CD4-positive, alpha-beta T cell (primary cell): ENCODE measurements around the gene CLSTN2. TPM values are rescaled to one million over a fixed set of nuclear protein-coding genes. Genes with fewer than 3 reads are reported as not detected.

Experiments used
- ATAC-seq: fragments of 200-7000 bp; cut with Tn5 transposase; one replicate; pipeline ENCODE4 v1.10.0; 2022; ENCODE audit warnings: mild to moderate bottlenecking; ENCODE audit not compliant: poor library complexity
- CTCF ChIA-PET: fragments of 350-600 bp; sonication (Branson Sonifier 250); formaldehyde crosslinking; loops from one replicate; lab custom pipeline; 2021; ENCODE audit warnings: antibody characterized with exemption, inconsistent platforms; lab: Charles Lee
- POLR2A ChIA-PET: fragments of 350-600 bp; sonication (Branson Sonifier 250); formaldehyde crosslinking; loops from one replicate; lab custom pipeline; 2021; ENCODE audit warnings: antibody characterized with exemption, inconsistent platforms; lab: Charles Lee
- DNase-seq, 14 experiments: peaks; one replicate each; pipeline ENCODE4 v3.0.0-alpha.2; 2013 to 2020; ENCODE audit warnings: mixed read lengths in 2 of 14
- H3K27ac ChIP-seq, 2 donors: one replicate each; pipeline versions ENCODE4 v1.5.1 to v1.7.0; 2013; ENCODE audit warnings: low read length in 2 of 2, low read depth in 1 of 2, mild to moderate bottlenecking in 1 of 2
- H3K27me3 ChIP-seq, 2 experiments: 1 replicate in 1 of 2; 2 replicates in 1 of 2; pipeline versions ENCODE4 v1.6.1 to v1.7.0; 2013; ENCODE audit warnings: low read length in 2 of 2, control low read depth in 1 of 2, mild to moderate bottlenecking in 1 of 2, moderate library complexity in 1 of 2; ENCODE audit not compliant: insufficient read depth in 2 of 2, control insufficient read depth in 1 of 2
- H3K36me3 ChIP-seq: one replicate; pipeline ENCODE4 v1.6.1; 2013; ENCODE audit warnings: low read length, control low read depth; ENCODE audit not compliant: insufficient read depth
- H3K4me1 ChIP-seq: one replicate; pipeline ENCODE4 v1.6.1; 2013; ENCODE audit warnings: low read length, control low read depth; ENCODE audit not compliant: insufficient read depth
- H3K4me3 ChIP-seq: one replicate; pipeline ENCODE4 v1.5.1; 2013; ENCODE audit warnings: mild to moderate bottlenecking, low read length, moderate library complexity
- H3K9me3 ChIP-seq, 2 experiments: 1 replicate in 1 of 2; 2 replicates in 1 of 2; pipeline versions ENCODE4 v1.6.1 to v1.7.0; 2013; ENCODE audit warnings: low read length in 2 of 2, mild to moderate bottlenecking in 2 of 2, control low read depth in 1 of 2, moderate library complexity in 1 of 2; ENCODE audit not compliant: control insufficient read depth in 1 of 2, insufficient read depth in 1 of 2
- H3K27ac Mint-ChIP-seq: one replicate; pipeline ENCODE4 v1.8.0; 2020; ENCODE audit warnings: mixed read lengths
- H3K27me3 Mint-ChIP-seq: one replicate; pipeline ENCODE4 v1.8.0; 2021; ENCODE audit warnings: mixed read lengths
- H3K36me3 Mint-ChIP-seq: one replicate; pipeline ENCODE4 v1.8.0; 2021; ENCODE audit warnings: low read depth, mixed read lengths
- H3K4me1 Mint-ChIP-seq: one replicate; pipeline ENCODE4 v1.8.0; 2021; ENCODE audit warnings: low read depth, mixed read lengths
- H3K4me3 Mint-ChIP-seq: one replicate; pipeline ENCODE4 v1.8.0; 2020; ENCODE audit warnings: mild to moderate bottlenecking, mixed read lengths
- H3K9me3 Mint-ChIP-seq: one replicate; pipeline ENCODE4 v1.8.0; 2020; ENCODE audit warnings: mixed read lengths
- intact Hi-C, 2 experiments: fragments of 100-400 bp; cut with DNase I in 1 of 2; cut with micrococcal nuclease in 1 of 2; formaldehyde crosslinking; loops; one replicate each; pipeline versions ENCODE4 v1.15.1 to v1.9.0; 2023 to 2025; cut with DNase I, micrococcal nuclease
- total RNA-seq, 174 experiments: library from RNA in 2 of 174; stranded (reverse) in 2 of 174; gene quantifications; one replicate each; pipeline ENCODE4 v1.2.3 and lab custom pipeline; 2021 to 2026
- TF ChIP-seq, protein P1 (sequence below): fragments of 200-600 bp; IDR thresholded peaks from one replicate; pipeline ENCODE4 v1.8.0; 2022; ENCODE audit warnings: antibody characterized with exemption, mild to moderate bottlenecking

CLSTN2 gene
- total RNA-seq, 2 experiments from 2014 or later, result not detected

DNA sequence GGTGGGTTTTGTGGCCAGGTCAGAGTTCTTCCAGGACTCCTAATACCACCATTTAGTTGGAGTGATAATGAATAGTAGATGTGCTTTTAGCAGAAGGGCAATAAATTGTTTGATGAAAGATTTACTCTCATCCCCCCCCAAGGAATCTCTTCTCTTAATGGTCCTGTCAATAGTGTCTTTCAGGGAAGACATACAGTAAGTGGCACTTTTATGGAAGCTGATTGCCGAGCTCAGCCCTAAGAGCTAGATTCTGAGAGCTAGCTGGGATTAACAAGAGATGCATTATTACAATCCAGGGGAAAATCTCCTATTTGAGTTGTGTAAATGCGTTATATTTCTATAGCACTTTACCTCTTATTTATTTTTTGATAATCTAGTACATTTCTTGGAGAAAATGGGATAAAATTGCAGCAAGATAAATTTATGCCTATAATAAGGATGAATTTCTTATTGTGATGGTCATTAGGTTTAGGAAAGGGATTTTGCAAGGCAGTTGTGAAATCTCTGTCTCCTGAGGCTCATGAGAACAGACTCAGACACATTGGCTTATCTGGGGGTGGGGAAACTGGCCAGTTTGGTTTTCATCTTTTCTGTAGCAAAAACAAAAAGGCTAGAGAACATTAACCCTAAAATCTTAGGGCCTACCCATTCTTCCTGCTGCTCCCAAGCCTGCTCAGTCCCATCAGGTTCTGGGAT lies 41.6 kb upstream of the CLSTN2 start:
- H3K4me1 ChIP-seq, result no peaks in the 10 kb centered on the region
- Mint-ChIP-seq H3K4me1 (no peaks in the 10 kb centered on the region), H3K36me3 (no peaks in the 10 kb centered on the region), H3K4me3 (no peak overlapping the region), H3K27ac (no peak overlapping the region), H3K9me3 (no peaks in the 10 kb centered on the region), H3K27me3 (no peaks in the 10 kb centered on the region)
- no peak overlapping the region for H3K27ac ChIP-seq
- DNase-seq, result no peak
- POLR2A ChIA-PET, result no interaction called here
- TF ChIP-seq, protein P1, sequence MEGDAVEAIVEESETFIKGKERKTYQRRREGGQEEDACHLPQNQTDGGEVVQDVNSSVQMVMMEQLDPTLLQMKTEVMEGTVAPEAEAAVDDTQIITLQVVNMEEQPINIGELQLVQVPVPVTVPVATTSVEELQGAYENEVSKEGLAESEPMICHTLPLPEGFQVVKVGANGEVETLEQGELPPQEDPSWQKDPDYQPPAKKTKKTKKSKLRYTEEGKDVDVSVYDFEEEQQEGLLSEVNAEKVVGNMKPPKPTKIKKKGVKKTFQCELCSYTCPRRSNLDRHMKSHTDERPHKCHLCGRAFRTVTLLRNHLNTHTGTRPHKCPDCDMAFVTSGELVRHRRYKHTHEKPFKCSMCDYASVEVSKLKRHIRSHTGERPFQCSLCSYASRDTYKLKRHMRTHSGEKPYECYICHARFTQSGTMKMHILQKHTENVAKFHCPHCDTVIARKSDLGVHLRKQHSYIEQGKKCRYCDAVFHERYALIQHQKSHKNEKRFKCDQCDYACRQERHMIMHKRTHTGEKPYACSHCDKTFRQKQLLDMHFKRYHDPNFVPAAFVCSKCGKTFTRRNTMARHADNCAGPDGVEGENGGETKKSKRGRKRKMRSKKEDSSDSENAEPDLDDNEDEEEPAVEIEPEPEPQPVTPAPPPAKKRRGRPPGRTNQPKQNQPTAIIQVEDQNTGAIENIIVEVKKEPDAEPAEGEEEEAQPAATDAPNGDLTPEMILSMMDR, result no peak
- intact Hi-C loops, result no loop called here
- H3K4me3 ChIP-seq, result no peak overlapping the region
- H3K27me3 ChIP-seq, result no peaks in the 10 kb centered on the region
- CTCF ChIA-PET, result no interaction called here
- H3K9me3 ChIP-seq, result no peaks in the 10 kb centered on the region
- no peaks in the 10 kb centered on the region for H3K36me3 ChIP-seq
- no peak for ATAC-seq

DNA sequence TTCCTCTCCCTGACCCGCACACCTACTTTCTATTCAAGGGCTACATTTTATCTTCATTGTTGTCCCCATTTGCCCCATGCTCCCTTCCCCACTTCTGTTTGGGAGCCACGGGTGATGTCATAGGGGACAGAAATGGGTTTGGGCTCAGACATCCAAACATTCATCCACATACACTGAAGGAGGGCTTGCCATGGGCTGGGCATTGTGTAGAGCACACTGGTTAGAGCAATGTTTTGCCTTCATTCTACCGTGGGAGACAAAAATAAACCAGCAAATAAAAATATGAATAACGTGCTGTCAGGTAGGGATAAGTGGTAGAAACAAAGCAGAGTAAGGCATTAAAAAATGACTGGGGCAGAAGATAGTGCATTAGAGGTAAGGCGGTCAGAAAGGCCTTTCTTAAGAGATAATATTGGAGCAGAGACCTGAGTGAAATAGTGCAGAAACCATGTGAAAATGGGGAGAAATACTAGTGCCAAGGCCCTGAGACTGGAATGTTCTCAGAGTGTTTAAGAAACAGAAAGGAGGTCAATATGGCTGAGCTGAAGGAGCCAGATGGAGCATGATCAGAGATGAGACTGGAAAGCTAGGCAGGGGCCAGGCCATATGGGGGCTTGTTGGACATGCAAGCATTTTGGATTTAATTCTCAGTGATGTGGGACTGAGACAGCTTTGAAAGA lies 40.9 kb upstream of the CLSTN2 start:
- H3K4me3 Mint-ChIP-seq, result no peak overlapping the region

DNA sequence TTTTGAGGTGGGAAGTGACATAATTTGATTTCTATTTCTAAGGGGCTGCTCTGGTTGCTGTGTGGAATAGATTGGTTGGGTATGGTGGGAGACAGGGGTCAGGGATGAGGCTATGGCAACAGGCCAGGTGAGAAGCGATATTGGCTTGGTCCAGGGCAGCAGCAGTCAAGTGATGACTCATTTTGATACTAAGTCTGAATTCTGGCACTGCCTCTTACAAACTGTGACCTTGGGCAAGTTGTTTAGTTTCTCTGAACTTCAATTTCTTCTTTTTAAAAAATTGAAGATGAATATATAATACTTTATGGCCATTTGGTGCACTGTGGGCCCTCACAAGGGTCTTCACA lies 40.4 kb upstream of the CLSTN2 start:
- ChIA-PET POLR2A (no interaction called here), CTCF (no interaction called here)
- Mint-ChIP-seq H3K9me3 (no peaks in the 10 kb centered on the region), H3K4me1 (no peaks in the 10 kb centered on the region), H3K27ac (no peak overlapping the region), H3K36me3 (no peaks in the 10 kb centered on the region), H3K4me3 (no peak overlapping the region), H3K27me3 (no peaks in the 10 kb centered on the region)
- no peak for ATAC-seq
- Histone ChIP-seq H3K4me3 (no peak overlapping the region), H3K36me3 (no peaks in the 10 kb centered on the region), H3K9me3 (no peaks in the 10 kb centered on the region), H3K4me1 (no peaks in the 10 kb centered on the region), H3K27ac (no peak overlapping the region), H3K27me3 (no peaks in the 10 kb centered on the region)
- DNase-seq, result no peak
- TF ChIP-seq, protein P1, result no peak
- intact Hi-C loops, result no loop called here

More for the DNA sequence above, 40.9 kb upstream of the CLSTN2 start:
- Mint-ChIP-seq H3K4me1 (no peaks in the 10 kb centered on the region), H3K36me3 (no peaks in the 10 kb centered on the region), H3K9me3 (no peaks in the 10 kb centered on the region), H3K27ac (no peak overlapping the region), H3K27me3 (no peaks in the 10 kb centered on the region)
- no peak overlapping the region for H3K4me3 ChIP-seq
- no peaks in the 10 kb centered on the region for H3K27me3 ChIP-seq
- POLR2A ChIA-PET, result no interaction called here
- H3K9me3 ChIP-seq, result no peaks in the 10 kb centered on the region
- TF ChIP-seq, protein P1, result no peak
- no peaks in the 10 kb centered on the region for H3K36me3 ChIP-seq
- no peaks in the 10 kb centered on the region for H3K4me1 ChIP-seq
- ATAC-seq (no peak), DNase-seq (no peak)
- intact Hi-C loops, result no loop called here
- H3K27ac ChIP-seq, result no peak overlapping the region
- CTCF ChIA-PET, result no interaction called here
